Activated B cell treated with CpG ODN at 0.5 μM for 24 hours (primary cell): ENCODE results near the gene PRKCZ. TPM values are rescaled to one million over a fixed set of nuclear protein-coding genes. Genes with fewer than 3 reads are reported as not detected.

ENCODE experiments used
- ATAC-seq: fragments of 200-7000 bp; cut with Tn5 transposase; one replicate; pipeline ENCODE4 v1.10.0; 2021; ENCODE audit warnings: low read depth, mild to moderate bottlenecking, moderate library complexity
- CTCF ChIA-PET: fragments of 350-600 bp; sonication (Branson Sonifier 250); formaldehyde crosslinking; loops from one replicate; lab custom pipeline; 2021; ENCODE audit warnings: antibody characterized with exemption; lab: Charles Lee
- POLR2A ChIA-PET: fragments of 350-600 bp; sonication (Branson Sonifier 250); formaldehyde crosslinking; loops from one replicate; lab custom pipeline; 2021; ENCODE audit warnings: antibody characterized with exemption; lab: Charles Lee
- DNase-seq: peaks from one replicate; pipeline ENCODE4 v3.0.0; 2022
- H3K27ac Mint-ChIP-seq: one replicate; pipeline ENCODE4 v1.8.0; 2020; ENCODE audit warnings: mixed read lengths
- H3K27me3 Mint-ChIP-seq: one replicate; pipeline ENCODE4 v1.8.0; 2021; ENCODE audit warnings: mixed read lengths
- H3K36me3 Mint-ChIP-seq: one replicate; pipeline ENCODE4 v1.8.0; 2021; ENCODE audit warnings: low read depth, mixed read lengths
- H3K4me1 Mint-ChIP-seq: one replicate; pipeline ENCODE4 v1.8.0; 2021; ENCODE audit warnings: mixed read lengths
- H3K4me3 Mint-ChIP-seq: one replicate; pipeline ENCODE4 v1.8.0; 2020; ENCODE audit warnings: mild to moderate bottlenecking, mixed read lengths
- H3K9me3 Mint-ChIP-seq: one replicate; pipeline ENCODE4 v1.8.0; 2020; ENCODE audit warnings: mixed read lengths
- CTCF ChIP-seq: fragments of 200-600 bp; IDR thresholded peaks from one replicate; pipeline ENCODE4 v1.8.0; 2022; ENCODE audit warnings: antibody characterized with exemption, mild to moderate bottlenecking
- intact Hi-C: fragments of 100-400 bp; cut with micrococcal nuclease; formaldehyde crosslinking; loops from one replicate; pipeline ENCODE4 v1.15.1; 2024
- total RNA-seq: library from RNA; stranded (reverse); gene quantifications from 2 replicates; pipeline ENCODE4 v1.2.3, GENCODE V29; 2022

PRKCZ gene
- total RNA-seq, 1 donor from 2014 or later = 28.5 TPM

- no peaks in the 10 kb centered on the region for H3K27me3 Mint-ChIP-seq
- peaks cover 17% of the 10 kb centered on the region for H3K36me3 Mint-ChIP-seq
- no peak for TF ChIP-seq CTCF
- H3K27ac Mint-ChIP-seq = no peak overlapping the region
- peaks cover 19% of the 10 kb centered on the region for H3K4me1 Mint-ChIP-seq
- peaks cover 3% of the 10 kb centered on the region for H3K9me3 Mint-ChIP-seq
- CTCF ChIA-PET = interaction anchor here (1.0 kb wide), 1 partner anchor 37 kb away, joined by 3 read pairs; no protein-coding TSS in a partner anchor
- POLR2A ChIA-PET = no interaction called here
- DNase-seq (no peak), ATAC-seq (no peak)
- intact Hi-C loops = no loop called here
- H3K4me3 Mint-ChIP-seq = no peak overlapping the region
Measured at GRCh38 chr1:2102753-2103152, 52.5 kb downstream of the PRKCZ start.

GRCh38 chr1:2103266-2103900 is 53.2 kb downstream of the PRKCZ start:
- intact Hi-C loops = no loop called here
- POLR2A ChIA-PET = no interaction called here
- H3K27me3 Mint-ChIP-seq = no peaks in the 10 kb centered on the region

GRCh38 chr1:2103901-2104590 is 53.8 kb downstream of the PRKCZ start:
- Mint-ChIP-seq H3K36me3 (peaks cover 11% of the 10 kb centered on the region), H3K27me3 (no peaks in the 10 kb centered on the region), H3K4me3 (no peak overlapping the region), H3K27ac (no peak overlapping the region), H3K9me3 (no peaks in the 10 kb centered on the region), H3K4me1 (peaks cover 16% of the 10 kb centered on the region)
- TF ChIP-seq CTCF = no peak
- ATAC-seq = no peak
- POLR2A ChIA-PET = no interaction called here
- no peak for DNase-seq
- intact Hi-C loops = no loop called here
- CTCF ChIA-PET = interaction anchor here (1.0 kb wide), 1 partner anchor 36 kb away, joined by 3 read pairs; no protein-coding TSS in a partner anchor

More at GRCh38 chr1:2103266-2103900, 53.2 kb downstream of the PRKCZ start:
- TF ChIP-seq CTCF = no peak
- Mint-ChIP-seq H3K4me3 (no peak overlapping the region), H3K4me1 (peaks cover 16% of the 10 kb centered on the region), H3K27ac (no peak overlapping the region), H3K36me3 (peaks cover 13% of the 10 kb centered on the region), H3K9me3 (no peaks in the 10 kb centered on the region)
- CTCF ChIA-PET = interaction anchor here (1.0 kb wide), 1 partner anchor 37 kb away, joined by 3 read pairs; no protein-coding TSS in a partner anchor
- ATAC-seq (no peak), DNase-seq (no peak)

GRCh38 chr1:2104621-2105427 is 54.6 kb downstream of the PRKCZ start:
- ChIA-PET CTCF (no interaction called here), POLR2A (no interaction called here)
- intact Hi-C loops = no loop called here
- ATAC-seq = no peak
- H3K4me1 Mint-ChIP-seq = peaks cover 16% of the 10 kb centered on the region
- no peak overlapping the region for H3K27ac Mint-ChIP-seq
- no peak overlapping the region for H3K4me3 Mint-ChIP-seq
- H3K27me3 Mint-ChIP-seq = no peaks in the 10 kb centered on the region
- no peak for DNase-seq
- H3K9me3 Mint-ChIP-seq = no peaks in the 10 kb centered on the region
- peaks cover 10% of the 10 kb centered on the region for H3K36me3 Mint-ChIP-seq
- TF ChIP-seq CTCF = no peak
